Prostate gland (tissue), 2 donors: Measurements from ENCODE around the gene COL4A1. TPM values are rescaled to one million over a fixed set of nuclear protein-coding genes. Genes with fewer than 3 reads are reported as not detected.
A peak's percentile ranks its signal among the peaks of the same experiment; 100 is the strongest.

Experiments used
- DNase-seq: peaks from one replicate; pipeline ENCODE4 v3.0.0-alpha.2; 2019; ENCODE audit warnings: low spot score
- H3K27ac ChIP-seq, 2 donors: fragments of 200-600 bp; sonication (generic); 2 replicates each; pipeline ENCODE4 v1.5.1; 2017 to 2019
- H3K27me3 ChIP-seq: fragments of 200-600 bp; sonication (generic); replicated peaks from 2 replicates; pipeline ENCODE4 v1.5.1; 2019; ENCODE audit not compliant: insufficient read depth
- H3K36me3 ChIP-seq, 2 donors: fragments of 200-600 bp; sonication (generic); 1 replicate in 1 of 2; 2 replicates in 1 of 2; pipeline versions ENCODE4 v1.5.1 to v1.8.1; 2017 to 2019
- H3K4me1 ChIP-seq: fragments of 200-600 bp; sonication (generic); replicated peaks from 2 replicates; pipeline ENCODE4 v1.5.1; 2019
- H3K4me3 ChIP-seq, 2 donors: fragments of 200-600 bp; sonication (generic); 2 replicates each; pipeline ENCODE4 v1.5.1; 2017 to 2019
- H3K9me3 ChIP-seq: fragments of 200-600 bp; sonication (generic); 2 replicates; pipeline ENCODE4 v1.5.1; 2017
- POLR2A ChIP-seq: fragments of 450-650 bp; IDR thresholded peaks from one replicate; pipeline ENCODE4 v1.6.1; 2016; ENCODE audit warnings: antibody characterized with exemption, mild to moderate bottlenecking
- POLR2AphosphoS5 ChIP-seq: sonication (generic); formaldehyde crosslinking; IDR thresholded peaks from one replicate; pipeline ENCODE4 v1.6.1; 2017; ENCODE audit warnings: antibody characterized with exemption
- WGBS: methylation state at CpG from one replicate; pipeline ENCODE4 v1.1.5; 2018; 5-methylcytosine and 5-hydroxymethylcytosine counted together
- intact Hi-C: fragments of 100-400 bp; cut with DNase I; formaldehyde crosslinking; loops from one replicate; pipeline ENCODE4 v1.14.2; 2022
- total RNA-seq, 2 donors: library from RNA; depleted of rRNA; stranded (reverse); fragments of >200 nt; gene quantifications; one replicate each; pipeline ENCODE4 v1.1.0, GENCODE V29; 2016
- TF ChIP-seq, protein P1 (sequence below), 4 experiments: fragments of 200-600 bp in 2 of 4; fragments of 450-650 bp in 2 of 4; sonication (generic) in 2 of 4; IDR thresholded peaks; 1 replicate in 3 of 4; 2 replicates in 1 of 4; pipeline ENCODE4 v1.5.1; 2016 to 2019; ENCODE audit warnings: antibody characterized with exemption in 4 of 4, mild to moderate bottlenecking in 2 of 4, moderate library complexity in 2 of 4

Gene COL4A1
- total RNA-seq, 2 donors from 2014 or later: 37.3 to 132 TPM

DNA sequence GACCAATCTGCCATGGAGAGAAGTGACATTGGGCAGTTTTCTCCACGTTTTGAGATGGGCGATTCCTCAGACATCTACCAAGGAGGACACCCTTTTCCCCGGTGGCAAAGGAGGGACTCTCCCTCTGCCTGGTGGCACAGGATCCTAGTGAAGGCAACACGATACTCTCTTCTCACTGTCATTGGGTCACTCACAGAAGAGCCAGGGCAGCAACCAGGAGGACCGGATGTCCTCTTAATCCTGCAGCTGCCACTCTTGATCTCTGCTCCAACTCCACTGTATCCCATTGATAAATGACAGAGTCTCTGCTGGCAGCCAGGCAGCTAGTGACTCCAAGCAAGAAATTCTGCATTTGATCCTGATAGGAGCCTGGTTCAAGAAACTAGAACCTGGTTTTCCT is 42.3 kb upstream of the COL4A1 start:
- 86% methylated on average over 5 of the region's 5 CpGs for WGBS
- no peak for TF ChIP-seq POLR2AphosphoS5
- no peak for TF ChIP-seq POLR2A
- TF ChIP-seq, protein P1, sequence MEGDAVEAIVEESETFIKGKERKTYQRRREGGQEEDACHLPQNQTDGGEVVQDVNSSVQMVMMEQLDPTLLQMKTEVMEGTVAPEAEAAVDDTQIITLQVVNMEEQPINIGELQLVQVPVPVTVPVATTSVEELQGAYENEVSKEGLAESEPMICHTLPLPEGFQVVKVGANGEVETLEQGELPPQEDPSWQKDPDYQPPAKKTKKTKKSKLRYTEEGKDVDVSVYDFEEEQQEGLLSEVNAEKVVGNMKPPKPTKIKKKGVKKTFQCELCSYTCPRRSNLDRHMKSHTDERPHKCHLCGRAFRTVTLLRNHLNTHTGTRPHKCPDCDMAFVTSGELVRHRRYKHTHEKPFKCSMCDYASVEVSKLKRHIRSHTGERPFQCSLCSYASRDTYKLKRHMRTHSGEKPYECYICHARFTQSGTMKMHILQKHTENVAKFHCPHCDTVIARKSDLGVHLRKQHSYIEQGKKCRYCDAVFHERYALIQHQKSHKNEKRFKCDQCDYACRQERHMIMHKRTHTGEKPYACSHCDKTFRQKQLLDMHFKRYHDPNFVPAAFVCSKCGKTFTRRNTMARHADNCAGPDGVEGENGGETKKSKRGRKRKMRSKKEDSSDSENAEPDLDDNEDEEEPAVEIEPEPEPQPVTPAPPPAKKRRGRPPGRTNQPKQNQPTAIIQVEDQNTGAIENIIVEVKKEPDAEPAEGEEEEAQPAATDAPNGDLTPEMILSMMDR (IDR thresholded peaks at IDR 0.05): no peak
- intact Hi-C loops: no loop called here
- Histone ChIP-seq H3K4me3 (no peak overlapping the region), H3K36me3 (no peaks in the 10 kb centered on the region), H3K27ac (no peak overlapping the region), H3K9me3 (no peaks in the 10 kb centered on the region), H3K4me1 (no peaks in the 10 kb centered on the region), H3K27me3 (no peaks in the 10 kb centered on the region)
- no peak for DNase-seq

DNA sequence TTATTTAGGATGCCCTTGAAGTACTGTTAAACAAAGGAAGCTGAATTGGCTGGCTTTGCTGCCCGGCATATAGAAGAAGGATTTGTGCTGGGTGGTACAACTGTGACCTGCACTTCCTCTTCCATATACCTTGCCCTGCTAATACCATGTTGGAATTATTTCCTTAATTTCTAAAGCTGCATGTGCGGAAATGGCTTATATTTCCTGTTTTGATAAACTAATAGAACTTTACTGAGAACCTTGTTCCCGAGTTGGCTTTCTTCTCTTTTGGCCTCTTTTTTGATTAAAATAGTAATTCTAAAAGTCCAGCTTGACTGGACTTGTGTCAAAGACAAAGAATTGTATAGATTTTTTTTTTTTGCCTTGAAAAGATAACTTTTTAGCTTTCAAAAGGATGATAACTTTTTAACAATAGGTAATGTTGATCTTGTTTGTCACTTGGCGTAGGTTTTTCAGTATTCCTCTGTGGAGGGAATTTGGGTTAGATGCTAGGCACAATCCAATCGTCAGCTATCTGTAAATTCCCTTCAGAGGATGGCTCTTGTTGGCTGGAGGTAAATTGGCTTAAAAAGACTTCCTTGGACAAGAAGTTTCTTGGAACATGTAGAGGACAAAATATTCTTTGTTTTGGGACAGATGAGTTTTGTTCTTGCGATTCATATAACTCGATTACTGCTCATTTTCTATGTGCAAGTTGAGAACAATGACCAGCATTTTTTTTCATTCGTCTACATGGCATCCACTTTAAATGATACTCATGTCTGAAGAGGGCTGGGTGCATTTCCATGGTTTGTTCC is 41.5 kb upstream of the COL4A1 start:
- Histone ChIP-seq H3K4me3 (no peak overlapping the region), H3K27me3 (no peaks in the 10 kb centered on the region), H3K4me1 (no peaks in the 10 kb centered on the region), H3K27ac (peak overlapping the region; percentile 18 to 48), H3K9me3 (no peaks in the 10 kb centered on the region), H3K36me3 (no peaks in the 10 kb centered on the region)
- TF ChIP-seq POLR2A: no peak
- TF ChIP-seq, protein P1 (IDR thresholded peaks at IDR 0.05): no peak
- TF ChIP-seq POLR2AphosphoS5: no peak
- WGBS: 68% methylated on average over 8 of the region's 8 CpGs
- DNase-seq: no peak
- intact Hi-C loops: no loop called here

DNA sequence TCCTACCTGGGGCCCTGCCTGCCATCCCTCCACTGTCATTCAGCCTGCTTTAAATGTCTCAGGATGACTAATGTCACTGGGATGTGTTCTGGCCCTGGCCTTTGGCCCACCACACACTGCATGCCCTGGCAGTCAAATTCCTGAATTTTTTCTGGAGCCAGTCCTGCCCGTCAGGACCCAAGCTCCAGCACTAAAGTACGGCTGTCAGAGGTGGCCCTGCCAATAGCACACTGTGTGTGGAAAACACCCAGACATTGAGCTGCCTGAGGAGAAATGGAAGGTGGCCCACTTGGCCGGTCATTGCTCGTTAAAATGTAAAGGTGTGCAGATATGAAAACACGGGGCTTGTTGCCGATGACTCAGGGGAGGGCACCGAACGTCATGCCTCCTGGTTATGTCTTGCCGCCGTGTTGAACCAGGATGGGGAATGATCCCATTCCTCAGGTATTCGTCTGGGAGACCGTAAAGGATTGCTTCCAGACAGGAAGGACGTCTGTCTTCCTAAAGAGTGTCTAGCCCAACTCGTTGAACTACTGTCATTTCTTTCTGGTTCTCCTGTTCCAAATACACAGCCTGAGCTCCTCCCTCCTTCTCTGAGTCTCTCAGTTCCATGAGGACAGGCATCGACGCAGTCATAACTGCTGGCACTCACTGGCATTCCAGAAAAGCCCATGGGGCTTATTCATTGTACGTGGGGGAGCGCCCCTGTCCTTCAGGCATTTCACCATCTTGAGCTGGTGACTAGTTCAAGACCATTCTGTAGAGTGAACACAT is 40.8 kb upstream of the COL4A1 start:
- Histone ChIP-seq H3K4me1 (no peaks in the 10 kb centered on the region), H3K9me3 (no peaks in the 10 kb centered on the region), H3K27me3 (no peaks in the 10 kb centered on the region), H3K36me3 (no peaks in the 10 kb centered on the region), H3K4me3 (no peak overlapping the region), H3K27ac (peak overlapping the region; percentile 18 to 48)
- peak; percentile 65 for DNase-seq
- TF ChIP-seq, protein P1 (IDR thresholded peaks at IDR 0.05): no peak
- peak; percentile 54 for TF ChIP-seq POLR2AphosphoS5
- WGBS: 28% methylated on average over 18 of the region's 18 CpGs
- intact Hi-C loops: no loop called here

GRCh38 chr13:110347088-110347487 is 40.1 kb upstream of the COL4A1 start:
- H3K9me3 ChIP-seq: no peaks in the 10 kb centered on the region
- no peaks in the 10 kb centered on the region for H3K36me3 ChIP-seq
- no peak for TF ChIP-seq POLR2AphosphoS5
- TF ChIP-seq POLR2A: no peak
- TF ChIP-seq, protein P1 (IDR thresholded peaks at IDR 0.05): no peak
- 54% methylated on average over 3 of the region's 3 CpGs for WGBS
- no peak for DNase-seq
- H3K4me1 ChIP-seq: no peaks in the 10 kb centered on the region
- H3K4me3 ChIP-seq: no peak overlapping the region
- intact Hi-C loops: no loop called here
- peak overlapping the region; percentile 18 to 48 for H3K27ac ChIP-seq
- no peaks in the 10 kb centered on the region for H3K27me3 ChIP-seq
